Upper lobe of left lung (tissue), 4 donors: ENCODE measurements around the gene OXNAD1.

Experiments used
- POLR2A ChIP-seq, 4 donors: fragments of 450-650 bp; IDR thresholded peaks; one replicate each; pipeline ENCODE4 v1.5.1; 2016 to 2017; ENCODE audit warnings: antibody characterized with exemption in 4 of 4, mild to moderate bottlenecking in 2 of 4
- TF ChIP-seq, protein P1 (sequence below), 6 experiments: fragments of 450-650 bp in 4 of 6; fragments of 200-600 bp in 2 of 6; sonication (generic) in 2 of 6; IDR thresholded peaks; one replicate each; pipeline ENCODE4 v1.5.1; 2016 to 2019; ENCODE audit warnings: antibody characterized with exemption in 6 of 6

DNA sequence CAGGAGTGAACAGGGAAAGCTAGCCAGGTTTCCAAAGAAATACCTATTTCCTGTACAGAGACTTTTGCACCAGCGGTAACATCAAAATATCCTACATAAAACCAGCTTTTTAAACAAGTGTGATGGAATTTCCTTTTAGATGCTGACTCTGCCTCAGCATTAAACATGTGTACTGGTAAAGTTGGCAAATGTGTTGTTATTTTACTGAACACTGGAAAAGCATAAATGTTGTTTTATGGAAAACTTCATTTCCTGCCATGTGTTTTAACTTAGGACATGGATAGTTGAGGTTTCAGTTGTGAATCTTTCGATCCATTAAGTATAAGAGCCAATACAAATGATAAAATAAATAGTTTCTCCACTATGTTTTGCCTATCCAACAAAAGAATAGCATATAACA lies 15.7 kb downstream of the OXNAD1 start:
- TF ChIP-seq, protein P1, sequence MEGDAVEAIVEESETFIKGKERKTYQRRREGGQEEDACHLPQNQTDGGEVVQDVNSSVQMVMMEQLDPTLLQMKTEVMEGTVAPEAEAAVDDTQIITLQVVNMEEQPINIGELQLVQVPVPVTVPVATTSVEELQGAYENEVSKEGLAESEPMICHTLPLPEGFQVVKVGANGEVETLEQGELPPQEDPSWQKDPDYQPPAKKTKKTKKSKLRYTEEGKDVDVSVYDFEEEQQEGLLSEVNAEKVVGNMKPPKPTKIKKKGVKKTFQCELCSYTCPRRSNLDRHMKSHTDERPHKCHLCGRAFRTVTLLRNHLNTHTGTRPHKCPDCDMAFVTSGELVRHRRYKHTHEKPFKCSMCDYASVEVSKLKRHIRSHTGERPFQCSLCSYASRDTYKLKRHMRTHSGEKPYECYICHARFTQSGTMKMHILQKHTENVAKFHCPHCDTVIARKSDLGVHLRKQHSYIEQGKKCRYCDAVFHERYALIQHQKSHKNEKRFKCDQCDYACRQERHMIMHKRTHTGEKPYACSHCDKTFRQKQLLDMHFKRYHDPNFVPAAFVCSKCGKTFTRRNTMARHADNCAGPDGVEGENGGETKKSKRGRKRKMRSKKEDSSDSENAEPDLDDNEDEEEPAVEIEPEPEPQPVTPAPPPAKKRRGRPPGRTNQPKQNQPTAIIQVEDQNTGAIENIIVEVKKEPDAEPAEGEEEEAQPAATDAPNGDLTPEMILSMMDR (IDR thresholded peaks at IDR 0.05) = no peak
- TF ChIP-seq POLR2A (IDR thresholded peaks at IDR 0.05) = no peak
